ENCODE results near the gene KLHDC8A.

- TF ChIP-seq, protein P1, sequence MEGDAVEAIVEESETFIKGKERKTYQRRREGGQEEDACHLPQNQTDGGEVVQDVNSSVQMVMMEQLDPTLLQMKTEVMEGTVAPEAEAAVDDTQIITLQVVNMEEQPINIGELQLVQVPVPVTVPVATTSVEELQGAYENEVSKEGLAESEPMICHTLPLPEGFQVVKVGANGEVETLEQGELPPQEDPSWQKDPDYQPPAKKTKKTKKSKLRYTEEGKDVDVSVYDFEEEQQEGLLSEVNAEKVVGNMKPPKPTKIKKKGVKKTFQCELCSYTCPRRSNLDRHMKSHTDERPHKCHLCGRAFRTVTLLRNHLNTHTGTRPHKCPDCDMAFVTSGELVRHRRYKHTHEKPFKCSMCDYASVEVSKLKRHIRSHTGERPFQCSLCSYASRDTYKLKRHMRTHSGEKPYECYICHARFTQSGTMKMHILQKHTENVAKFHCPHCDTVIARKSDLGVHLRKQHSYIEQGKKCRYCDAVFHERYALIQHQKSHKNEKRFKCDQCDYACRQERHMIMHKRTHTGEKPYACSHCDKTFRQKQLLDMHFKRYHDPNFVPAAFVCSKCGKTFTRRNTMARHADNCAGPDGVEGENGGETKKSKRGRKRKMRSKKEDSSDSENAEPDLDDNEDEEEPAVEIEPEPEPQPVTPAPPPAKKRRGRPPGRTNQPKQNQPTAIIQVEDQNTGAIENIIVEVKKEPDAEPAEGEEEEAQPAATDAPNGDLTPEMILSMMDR (IDR thresholded peaks at IDR 0.05; ENCODE audit: low read depth, low read length), result no peak
- TF ChIP-seq EZH2phosphoT487 (IDR thresholded peaks at IDR 0.05; ENCODE audit: low read depth), result no peak
Observed at GRCh38 chr1:205392650-205393049, 35.9 kb upstream of the KLHDC8A start.
